HepG2 (cell line): Measurements from ENCODE around the gene GNG4. TPM values are rescaled to one million over a fixed set of nuclear protein-coding genes. Genes with fewer than 3 reads are reported as not detected.

Experiments used
- ATF7-NPFF ChIP-seq: sonication (generic); formaldehyde crosslinking; IDR thresholded peaks from 2 replicates; pipeline ENCODE4 v1.8.1; 2023; ENCODE audit warnings: mild to moderate bottlenecking, low read depth, missing genetic modification reagents, moderate library complexity
- FOXO4 ChIP-seq: sonication (generic); formaldehyde crosslinking; conservative IDR thresholded peaks from 2 replicates; pipeline ENCODE4 v1.8.1; 2023; ENCODE audit warnings: missing genetic modification reagents
- HIVEP1 ChIP-seq: sonication (generic); formaldehyde crosslinking; IDR thresholded peaks from 2 replicates; pipeline ENCODE4 v1.4.0; 2020; ENCODE audit warnings: mild to moderate bottlenecking, missing genetic modification reagents
- KDM5B ChIP-seq: sonication (generic); formaldehyde crosslinking; IDR thresholded peaks from 2 replicates; pipeline ENCODE4 v1.4.0; 2020; ENCODE audit warnings: missing genetic modification reagents, mild to moderate bottlenecking, borderline replicate concordance
- MAX ChIP-seq: IDR thresholded peaks from 2 replicates; pipeline ENCODE4 v1.6.1; 2012; ENCODE audit warnings: inconsistent platforms
- MXD1 ChIP-seq: sonication (generic); formaldehyde crosslinking; IDR thresholded peaks from 2 replicates; pipeline ENCODE4 v1.4.0; 2020; ENCODE audit warnings: mild to moderate bottlenecking, missing genetic modification reagents
- MYNN ChIP-seq: sonication (generic); formaldehyde crosslinking; IDR thresholded peaks from 2 replicates; pipeline ENCODE4 v1.4.0; 2020; ENCODE audit warnings: mild to moderate bottlenecking, low read depth, missing genetic modification reagents
- SIN3A ChIP-seq: IDR thresholded peaks from 2 replicates; pipeline ENCODE4 v1.6.1; 2011; ENCODE audit warnings: low read depth, mild to moderate bottlenecking, control low read depth, low read length, borderline replicate concordance
- SP5 ChIP-seq: IDR thresholded peaks from 2 replicates; pipeline ENCODE4 v1.6.1; 2016; ENCODE audit warnings: low read depth, borderline replicate concordance
- UBTF ChIP-seq: sonication (generic); formaldehyde crosslinking; IDR thresholded peaks from 2 replicates; pipeline ENCODE4 v1.4.0; 2020; ENCODE audit warnings: mild to moderate bottlenecking, missing genetic modification reagents
- ZNF407 ChIP-seq: sonication (generic); formaldehyde crosslinking; IDR thresholded peaks from one replicate; pipeline ENCODE4 v1.5.1; 2020; ENCODE audit warnings: mild to moderate bottlenecking, missing genetic modification reagents; ENCODE audit errors: not compliant biosample characterization
- ZNF441 ChIP-seq: sonication (generic); formaldehyde crosslinking; IDR thresholded peaks from 2 replicates; pipeline ENCODE4 v1.7.0; 2021; ENCODE audit warnings: missing genetic modification reagents, borderline replicate concordance
- ZNF724P ChIP-seq: sonication (generic); formaldehyde crosslinking; IDR thresholded peaks from 2 replicates; pipeline ENCODE4 v1.8.0; 2022; ENCODE audit warnings: missing genetic modification reagents, borderline replicate concordance
- ZNF816 ChIP-seq: sonication (generic); formaldehyde crosslinking; IDR thresholded peaks from 2 replicates; pipeline ENCODE4 v1.8.0; 2022; ENCODE audit warnings: missing genetic modification reagents, mild to moderate bottlenecking, borderline replicate concordance
- polyA plus RNA-seq, 8 experiments: library from polyadenylated mRNA; depleted of rRNA in 3 of 8; stranded (reverse) in 7 of 8; unstranded in 1 of 8; fragments of >200 nt; fragmentation: Illumina TruSeq in 4 of 8; extraction: Trizol in 4 of 8; gene quantifications; 2 replicates each; pipeline versions ENCODE4 v1.2.1 to v1.2.3, GENCODE V29; 2011 to 2016; ENCODE audit warnings: low read depth in 4 of 8, missing spikeins in 1 of 8, mixed read lengths in 1 of 8; ENCODE audit not compliant: insufficient read depth in 1 of 8
- total RNA-seq, 5 experiments: library from RNA; depleted of rRNA; stranded (reverse); fragments of >200 nt; fragmentation: Illumina TruSeq; extraction: Trizol; gene quantifications; 2 replicates each; pipeline ENCODE4 v1.2.3, GENCODE V29; 2016; ENCODE audit warnings: low read depth in 1 of 5

Gene GNG4
- total and polyA plus RNA-seq, 2 of the 13 experiments (the other 11 are each of a cell fraction or from before 2014, with no cell fraction given): 27.1 to 69.5 TPM

GRCh38 chr1:235648954-235649367, 623 bp downstream of the GNG4 start (continued):
- TF ChIP-seq UBTF (CRISPR knock-in tag): peak; percentile 55; the same call in 1 of the 2 replicates
- 0 out of 2 replicates have a peak, but pooled peaks have one; percentile 34 for TF ChIP-seq HIVEP1 (CRISPR knock-in tag)
- no peak for TF ChIP-seq ATF7-NPFF (CRISPR knock-in tag)
- TF ChIP-seq MAX: peak; percentile 41; the same call in 1 of the 2 replicates
- TF ChIP-seq SP5 (CRISPR knock-in tag): no peak
- 0 out of 2 replicates have a peak, but pooled peaks have one; percentile 36 for TF ChIP-seq FOXO4 (CRISPR knock-in tag)
- 0 out of 2 replicates have a peak, but pooled peaks have one; percentile 39 for TF ChIP-seq ZNF816 (CRISPR knock-in tag)
- no peak for TF ChIP-seq KDM5B (CRISPR knock-in tag)
- no peak; the same call in 1 of the 2 replicates for TF ChIP-seq MXD1 (CRISPR knock-in tag)
- TF ChIP-seq ZNF724P: peak; percentile 35; the same call in 1 of the 2 replicates
- TF ChIP-seq SIN3A: peak; percentile 92
- TF ChIP-seq ZNF441 (CRISPR knock-in tag): 0 out of 2 replicates have a peak, but pooled peaks have one; percentile 8
- TF ChIP-seq ZNF407 (CRISPR knock-in tag): peak; percentile 27
- TF ChIP-seq MYNN (CRISPR knock-in tag): no peak
